Karpas-422 (cell line): ENCODE measurements around the gene CDCA5. TPM values are rescaled to one million over a fixed set of nuclear protein-coding genes. Genes with fewer than 3 reads are reported as not detected.

Experiments used
- DNase-seq: peaks from one replicate; pipeline ENCODE4 v3.0.0-alpha.2; 2015
- H2AFZ ChIP-seq: fragments of 200-600 bp; sonication (generic); 2 replicates; pipeline ENCODE4 v1.6.1; 2014; ENCODE audit warnings: antibody characterized with exemption, low read length, mixed read lengths
- H3K27ac ChIP-seq: fragments of 200-600 bp; sonication (generic); 2 replicates; pipeline ENCODE4 v1.5.1; 2014; ENCODE audit warnings: mild to moderate bottlenecking, low read length, moderate library complexity
- H3K27me3 ChIP-seq: fragments of 200-600 bp; sonication (generic); 2 replicates; pipeline ENCODE4 v1.6.1; 2014; ENCODE audit warnings: low read length, mixed read lengths
- H3K36me3 ChIP-seq: fragments of 200-600 bp; sonication (generic); 2 replicates; pipeline ENCODE4 v1.6.1; 2014; ENCODE audit warnings: low read length, mixed read lengths; ENCODE audit not compliant: insufficient read depth
- H3K4me1 ChIP-seq: fragments of 200-600 bp; sonication (generic); 2 replicates; pipeline ENCODE4 v1.6.1; 2014; ENCODE audit warnings: mild to moderate bottlenecking, low read length, mixed read lengths
- H3K4me2 ChIP-seq: fragments of 200-600 bp; sonication (generic); 2 replicates; pipeline ENCODE4 v1.6.1; 2014; ENCODE audit warnings: low read length, low read depth, mild to moderate bottlenecking; ENCODE audit not compliant: poor library complexity, severe bottlenecking
- H3K4me3 ChIP-seq: fragments of 200-600 bp; sonication (generic); 2 replicates; pipeline ENCODE4 v1.5.1; 2014; ENCODE audit warnings: mild to moderate bottlenecking, antibody characterized with exemption, low read length, mixed read lengths
- H3K79me2 ChIP-seq: fragments of 200-600 bp; sonication (generic); 2 replicates; pipeline ENCODE4 v1.6.1; 2014; ENCODE audit warnings: mild to moderate bottlenecking, low read length, mixed read lengths
- H3K9ac ChIP-seq: fragments of 200-600 bp; sonication (generic); 2 replicates; pipeline ENCODE4 v1.6.0; 2014; ENCODE audit warnings: low read length
- H3K9me2 ChIP-seq: fragments of 200-600 bp; sonication (generic), shearing (Covaris generic); replicated peaks from 2 replicates; pipeline ENCODE4 v1.6.0; 2014; ENCODE audit warnings: mild to moderate bottlenecking, low read length, moderate library complexity; ENCODE audit not compliant: insufficient read depth
- H3K9me3 ChIP-seq: fragments of 300-700, 200-600 bp; sonication (generic); 2 replicates; pipeline ENCODE4 v1.6.1; 2014; ENCODE audit warnings: low read length, mixed read lengths
- H4K20me1 ChIP-seq: fragments of 200-600 bp; sonication (generic); 2 replicates; pipeline ENCODE4 v1.6.1; 2014; ENCODE audit warnings: mild to moderate bottlenecking, antibody characterized with exemption, low read length, low read depth; ENCODE audit not compliant: insufficient read depth
- total RNA-seq: library from RNA; depleted of rRNA; stranded (reverse); fragments of >200 nt; shearing (Covaris generic); gene quantifications from 2 replicates; pipeline ENCODE4 v1.2.3, GENCODE V29; 2014; ENCODE audit warnings: low replicate concordance

Gene CDCA5
- total RNA-seq, 1 experiment from 2014 or later = 24.3 TPM

DNA sequence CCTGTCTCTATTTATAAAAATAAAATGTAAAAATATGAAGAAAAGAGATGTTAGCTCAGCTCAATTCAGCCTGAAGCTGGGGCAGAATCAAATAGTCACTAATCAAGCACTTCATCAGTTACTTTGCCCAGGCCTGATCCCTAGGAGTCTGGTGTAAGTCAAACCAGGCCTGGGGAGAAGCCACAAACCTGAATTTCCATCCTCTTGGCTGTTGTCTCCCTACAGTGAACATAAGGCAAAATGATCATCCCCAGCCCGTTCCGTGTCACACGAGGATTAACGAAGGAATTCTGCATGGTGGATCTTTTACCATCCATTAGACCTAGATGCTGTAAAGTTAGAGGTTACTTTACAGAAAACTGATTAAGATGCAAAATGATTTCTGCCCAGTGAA lies 19.0 kb downstream of the CDCA5 start:
- Histone ChIP-seq H3K79me2 (no peaks in the 10 kb centered on the region), H3K36me3 (no peaks in the 10 kb centered on the region), H3K4me3 (no peak overlapping the region), H3K4me2 (no peak overlapping the region), H3K27me3 (no peaks in the 10 kb centered on the region), H3K4me1 (0 out of 2 replicates have a peak, but pooled peaks cover 3% of the 10 kb centered on the region), H3K9me3 (no peaks in the 10 kb centered on the region), H2AFZ (no peak overlapping the region), H3K27ac (no peak overlapping the region), H3K9ac (no peak overlapping the region), H4K20me1 (no peaks in the 10 kb centered on the region), H3K9me2 (no peaks in the 10 kb centered on the region)
- no peak for DNase-seq

GRCh38 chr11:65063532-65063931 lies 20.3 kb downstream of the CDCA5 start:
- Histone ChIP-seq H3K4me1 (0 out of 2 replicates have a peak, but pooled peaks cover 3% of the 10 kb centered on the region), H3K27me3 (no peaks in the 10 kb centered on the region), H3K9ac (no peak overlapping the region), H2AFZ (no peak overlapping the region), H3K4me3 (no peak overlapping the region), H3K9me2 (no peaks in the 10 kb centered on the region), H3K9me3 (no peaks in the 10 kb centered on the region), H3K36me3 (no peaks in the 10 kb centered on the region), H3K79me2 (no peaks in the 10 kb centered on the region), H3K27ac (no peak overlapping the region), H4K20me1 (no peaks in the 10 kb centered on the region), H3K4me2 (no peak overlapping the region)
- no peak for DNase-seq

DNA sequence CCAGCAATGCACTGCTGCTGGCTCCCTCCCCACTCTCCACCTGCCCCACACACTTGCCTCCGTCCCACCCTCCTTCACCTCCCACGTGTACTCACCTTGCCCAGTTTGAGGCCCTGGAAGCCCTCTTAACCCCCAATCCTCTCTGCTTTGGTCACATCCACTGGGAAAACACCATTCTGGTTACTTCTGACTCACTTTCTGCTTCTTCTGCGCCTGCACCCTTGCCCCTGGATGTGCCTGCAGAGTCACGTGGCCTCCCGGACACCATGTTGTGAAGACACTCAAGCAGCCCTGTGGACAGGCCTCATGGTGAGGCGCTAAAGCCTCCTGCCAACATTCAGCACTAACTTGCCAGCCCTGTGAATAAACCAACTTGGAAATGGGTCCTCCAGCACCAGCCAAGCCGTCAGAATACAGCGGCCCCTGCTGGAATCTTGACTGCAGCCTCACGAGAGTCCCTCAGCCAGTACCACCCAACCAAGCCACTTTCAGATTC lies 22.9 kb downstream of the CDCA5 start:
- peak; percentile 67 for DNase-seq
- no peak overlapping the region for H3K9ac ChIP-seq
- no peak overlapping the region for H3K27ac ChIP-seq
- H3K36me3 ChIP-seq = no peaks in the 10 kb centered on the region
- H3K79me2 ChIP-seq = no peaks in the 10 kb centered on the region
- no peaks in the 10 kb centered on the region for H3K9me2 ChIP-seq
- H3K9me3 ChIP-seq = no peaks in the 10 kb centered on the region
- 0 out of 2 replicates have a peak, but pooled peaks cover 3% of the 10 kb centered on the region for H3K4me1 ChIP-seq
- H4K20me1 ChIP-seq = no peaks in the 10 kb centered on the region
- H3K4me2 ChIP-seq = no peak overlapping the region
- no peak overlapping the region for H3K4me3 ChIP-seq
- no peak overlapping the region for H2AFZ ChIP-seq
- H3K27me3 ChIP-seq = no peaks in the 10 kb centered on the region

- Histone ChIP-seq H3K4me1 (0 out of 2 replicates have a peak, but pooled peaks cover 3% of the 10 kb centered on the region), H3K36me3 (no peaks in the 10 kb centered on the region), H3K79me2 (no peaks in the 10 kb centered on the region), H2AFZ (no peak overlapping the region; the same call in 1 of the 2 replicates), H3K9ac (no peak overlapping the region), H4K20me1 (no peaks in the 10 kb centered on the region), H3K4me2 (no peak overlapping the region), H3K9me3 (no peaks in the 10 kb centered on the region), H3K27ac (no peak overlapping the region), H3K27me3 (no peaks in the 10 kb centered on the region), H3K4me3 (no peak overlapping the region), H3K9me2 (no peaks in the 10 kb centered on the region)
- no peak for DNase-seq
Observed at GRCh38 chr11:65059959-65060824, 23.6 kb downstream of the CDCA5 start.

GRCh38 chr11:65059523-65059922 lies 24.3 kb downstream of the CDCA5 start:
- Histone ChIP-seq H3K79me2 (no peaks in the 10 kb centered on the region), H3K9me3 (no peaks in the 10 kb centered on the region), H3K4me1 (0 out of 2 replicates have a peak, but pooled peaks cover 3% of the 10 kb centered on the region), H3K9me2 (no peaks in the 10 kb centered on the region), H3K9ac (no peak overlapping the region), H3K36me3 (no peaks in the 10 kb centered on the region), H3K27ac (no peak overlapping the region), H3K4me3 (no peak overlapping the region), H3K4me2 (no peak overlapping the region), H2AFZ (no peak overlapping the region), H4K20me1 (no peaks in the 10 kb centered on the region), H3K27me3 (no peaks in the 10 kb centered on the region)
- no peak for DNase-seq

DNA sequence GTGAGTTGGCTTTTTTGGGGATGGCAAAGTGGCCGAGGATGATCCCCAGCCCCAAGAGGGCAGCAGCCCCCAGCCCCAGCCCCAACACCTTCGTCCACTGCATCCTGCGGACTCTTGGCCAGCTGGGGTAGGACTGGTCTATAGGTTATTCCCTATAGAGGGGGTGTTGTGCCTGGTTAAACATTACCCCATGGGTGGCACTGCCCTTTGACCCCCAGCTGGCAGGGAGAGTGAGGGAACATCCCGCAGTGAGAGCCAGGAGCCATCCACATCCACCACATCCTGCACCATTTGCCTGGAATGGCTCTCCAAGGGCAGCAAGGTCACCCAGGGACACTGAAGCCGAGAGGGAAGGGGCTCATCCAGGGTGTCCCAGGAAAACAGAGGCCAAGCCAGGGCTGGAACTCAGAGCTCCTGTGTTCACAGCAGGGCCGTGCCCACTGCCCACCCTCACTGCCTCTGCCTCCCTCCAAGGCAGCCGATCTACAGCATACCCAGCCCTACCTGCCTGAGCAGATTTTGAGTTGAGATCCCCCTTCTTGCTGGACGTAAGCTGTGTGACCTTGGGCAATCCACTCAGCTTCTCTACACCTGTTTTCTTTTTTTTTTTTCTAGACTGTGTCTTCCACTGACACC lies 25.3 kb downstream of the CDCA5 start, which contains the start of gene NAALADL1:
TSS of gene NAALADL1 (minus strand) at position 135 of the 636 bp plus-strand sequence. CDS start at position 103, 32 bp downstream.
- no peaks in the 10 kb centered on the region for H3K36me3 ChIP-seq
- no peak within 1 kb of the TSS for H3K9ac ChIP-seq
- no peaks in the 10 kb centered on the region for H3K9me3 ChIP-seq
- H3K9me2 ChIP-seq = no peaks in the 10 kb centered on the region
- no peak within 1 kb of the TSS for H3K4me2 ChIP-seq
- no peak within 1 kb of the TSS for H2AFZ ChIP-seq
- no peak within 1 kb of the TSS for H3K27ac ChIP-seq
- no peak within 1 kb of the TSS for H3K4me3 ChIP-seq
- no peak for DNase-seq
- H4K20me1 ChIP-seq = no peaks in the 10 kb centered on the region
- H3K27me3 ChIP-seq = no peaks in the 10 kb centered on the region
- no peaks in the 10 kb centered on the region for H3K79me2 ChIP-seq
- H3K4me1 ChIP-seq = 0 out of 2 replicates have a peak, but pooled peaks cover 3% of the 10 kb centered on the region

GRCh38 chr11:65058012-65058411 lies 25.8 kb downstream of the CDCA5 start:
- DNase-seq = no peak
- H2AFZ ChIP-seq = no peak overlapping the region
- no peaks in the 10 kb centered on the region for H3K9me2 ChIP-seq
- H3K27ac ChIP-seq = no peak overlapping the region
- H3K27me3 ChIP-seq = no peaks in the 10 kb centered on the region
- H3K9me3 ChIP-seq = no peaks in the 10 kb centered on the region
- no peak overlapping the region for H3K4me3 ChIP-seq
- no peaks in the 10 kb centered on the region for H4K20me1 ChIP-seq
- no peak overlapping the region for H3K4me2 ChIP-seq
- no peaks in the 10 kb centered on the region for H3K79me2 ChIP-seq
- no peaks in the 10 kb centered on the region for H3K36me3 ChIP-seq
- 0 out of 2 replicates have a peak, but pooled peaks cover 3% of the 10 kb centered on the region for H3K4me1 ChIP-seq
- H3K9ac ChIP-seq = no peak overlapping the region

DNA sequence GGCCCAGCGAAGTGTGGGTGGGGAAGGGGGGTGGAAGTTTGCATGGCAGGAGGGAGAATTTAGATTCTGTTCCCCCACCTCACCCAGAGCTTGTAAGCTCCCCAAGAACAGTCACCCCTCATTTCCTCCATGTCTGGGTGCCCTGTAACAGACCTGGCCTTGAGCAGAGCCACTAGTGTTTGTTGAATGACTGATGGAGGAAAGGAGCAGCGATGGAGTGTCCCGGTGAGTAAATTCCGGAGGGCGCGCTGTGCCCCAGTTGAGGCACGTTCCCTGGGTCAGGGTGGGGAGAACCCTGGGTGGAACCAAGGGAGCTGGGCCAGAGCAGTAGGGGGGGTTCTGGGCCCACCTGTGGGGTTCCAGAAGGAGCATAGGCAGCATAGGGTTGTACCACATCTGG lies 26.3 kb downstream of the CDCA5 start:
- Histone ChIP-seq H3K79me2 (no peaks in the 10 kb centered on the region), H3K4me1 (0 out of 2 replicates have a peak, but pooled peaks cover 3% of the 10 kb centered on the region), H3K9ac (no peak overlapping the region), H4K20me1 (no peaks in the 10 kb centered on the region), H3K9me3 (no peaks in the 10 kb centered on the region), H3K4me2 (no peak overlapping the region), H3K27me3 (no peaks in the 10 kb centered on the region), H3K36me3 (no peaks in the 10 kb centered on the region), H3K4me3 (no peak overlapping the region), H3K27ac (no peak overlapping the region), H3K9me2 (no peaks in the 10 kb centered on the region), H2AFZ (no peak overlapping the region)
- no peak for DNase-seq
